HG03039 (cell line): ENCODE data around the gene OTULIN.

ENCODE experiments used
- ATAC-seq: cut with Tn5 transposase; IDR thresholded peaks from one replicate; pipeline ENCODE4 v1.9.1; 2021; ENCODE audit warnings: mild to moderate bottlenecking, moderate library complexity; ENCODE audit not compliant: unreplicated experiment

Gene OTULIN

GRCh38 chr5:14738050-14738449 lies 73.5 kb downstream of the OTULIN start:
- ATAC-seq: no peak

DNA sequence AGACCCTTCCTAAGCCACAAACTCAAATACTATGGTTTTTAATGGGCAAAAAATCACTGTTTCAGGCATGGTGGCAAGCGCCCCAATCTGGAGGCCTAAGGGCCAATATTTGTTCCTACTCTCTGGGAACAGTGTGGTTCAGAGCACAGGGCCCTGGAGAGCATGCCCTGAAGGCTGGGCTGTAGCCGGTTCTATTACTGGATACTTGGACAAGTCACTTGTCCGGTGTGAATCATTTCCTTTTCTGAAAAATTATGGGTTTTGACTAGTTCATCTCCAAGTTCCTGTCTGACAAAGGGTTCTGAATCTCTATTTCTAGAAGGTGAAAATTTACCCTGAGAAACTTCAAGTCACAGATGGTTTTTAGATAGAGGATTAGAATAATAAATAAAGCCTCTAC lies 75.0 kb downstream of the OTULIN start:
- no peak for ATAC-seq

GRCh38 chr5:14739981-14740380 lies 75.5 kb downstream of the OTULIN start:
- no peak for ATAC-seq

DNA sequence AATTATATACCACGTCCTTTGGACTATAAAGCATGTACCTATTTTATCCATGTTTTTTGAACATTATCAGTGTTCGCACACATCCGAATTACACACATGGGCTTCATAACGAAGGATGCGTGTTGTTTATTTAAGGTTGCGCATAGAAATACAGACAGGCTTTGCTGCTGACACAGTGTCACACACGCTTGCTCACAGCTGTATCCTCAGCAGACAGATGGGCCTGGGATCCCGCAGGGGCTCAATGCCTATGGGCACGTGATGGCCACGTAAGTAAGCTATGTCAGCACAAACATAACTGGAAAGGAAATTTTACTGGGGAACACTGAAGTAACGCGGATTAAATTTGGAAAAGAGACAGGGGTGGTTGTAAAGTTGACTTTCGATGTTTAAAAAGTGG lies 76.6 kb downstream of the OTULIN start:
- ATAC-seq: no peak

DNA sequence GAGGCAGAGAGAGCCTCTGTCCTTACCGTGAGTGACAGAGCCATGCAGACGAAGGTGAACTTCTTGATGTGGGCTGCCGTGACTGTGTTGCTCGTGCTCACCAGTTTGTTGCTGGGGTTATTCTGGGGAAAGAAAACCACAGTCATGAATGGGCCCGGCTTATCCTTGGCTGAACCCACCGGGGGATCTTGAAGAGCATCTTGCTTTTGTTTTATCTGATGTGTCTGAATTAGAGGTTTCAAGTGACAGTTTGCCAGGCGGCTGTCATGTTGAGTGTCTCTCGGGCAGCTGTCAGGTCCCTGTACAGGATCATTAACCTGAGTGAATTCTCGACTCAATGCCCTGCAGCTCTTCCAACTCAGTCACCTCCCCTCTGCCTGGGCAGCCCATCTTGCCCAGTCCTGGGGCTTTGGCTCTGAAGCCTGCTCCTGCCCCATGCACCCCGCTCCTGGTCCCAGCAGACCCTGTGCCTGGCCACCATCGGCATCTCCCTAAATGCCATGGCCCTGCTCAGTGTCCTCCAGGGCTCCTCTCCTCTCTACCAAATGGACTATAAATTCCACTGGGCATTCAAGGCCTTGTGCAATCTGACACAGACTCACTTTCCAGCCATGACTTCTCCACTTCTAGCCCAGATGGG lies 77.4 kb downstream of the OTULIN start:
- no peak for ATAC-seq

DNA sequence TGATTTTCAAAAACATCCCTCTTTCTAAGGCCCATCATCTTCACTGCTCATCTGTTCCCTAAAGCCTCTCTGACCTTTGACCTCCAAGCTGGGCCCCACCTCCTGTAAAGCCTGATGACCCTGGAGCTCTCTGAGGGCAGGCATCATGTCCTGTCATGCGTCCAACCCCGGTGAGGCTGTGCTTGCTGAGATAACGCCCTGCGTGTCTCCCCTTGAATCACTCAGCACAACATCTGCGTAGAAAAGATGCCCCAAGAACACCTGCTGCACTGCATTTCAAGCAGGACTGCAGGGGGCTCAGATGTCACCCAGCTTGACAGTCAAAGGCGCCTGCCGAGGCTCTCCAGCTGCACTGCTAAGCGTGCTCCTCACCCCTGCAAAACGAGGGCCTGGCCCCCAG lies 78.0 kb downstream of the OTULIN start:
- no peak for ATAC-seq

GRCh38 chr5:14743601-14744295 lies 79.2 kb downstream of the OTULIN start:
- no peak for ATAC-seq

GRCh38 chr5:14744296-14745187 lies 80.0 kb downstream of the OTULIN start:
- no peak for ATAC-seq

DNA sequence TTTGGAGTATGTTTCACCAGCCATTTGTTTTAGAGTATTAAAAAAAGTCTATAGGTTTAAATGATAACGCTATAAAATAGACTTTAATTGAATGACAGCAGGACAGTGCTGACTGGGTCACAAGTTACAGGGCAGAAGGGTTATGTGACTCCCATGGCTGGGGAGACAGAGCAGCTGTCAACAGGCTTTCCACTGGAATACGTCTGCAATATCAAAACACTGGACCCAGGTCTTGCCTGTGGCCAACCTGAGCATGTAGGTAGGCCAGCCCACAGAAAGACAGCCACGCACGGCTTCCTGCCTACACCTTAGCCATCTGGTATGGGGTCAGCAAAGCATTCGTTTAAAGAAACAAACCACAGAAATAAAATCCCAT lies 80.7 kb downstream of the OTULIN start:
- ATAC-seq: no peak

DNA sequence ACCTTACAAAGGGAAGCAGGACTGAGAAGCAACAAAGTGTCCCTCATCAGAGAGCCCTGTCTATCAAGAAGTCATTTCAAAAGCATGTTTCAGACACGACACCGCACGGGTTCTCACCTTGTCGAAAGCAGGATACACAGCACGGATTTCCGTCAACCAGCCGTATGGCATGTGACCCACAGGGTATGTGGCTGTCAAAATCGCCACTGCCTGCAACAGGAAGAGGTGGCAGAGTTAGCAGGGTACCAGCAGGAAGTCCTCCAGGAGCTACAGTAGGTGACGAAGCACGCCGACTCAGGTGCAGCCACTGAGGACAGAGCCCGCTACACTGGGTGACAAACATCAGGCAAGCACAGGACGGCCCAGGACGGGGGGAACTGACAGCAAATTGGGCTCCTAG lies 81.2 kb downstream of the OTULIN start:
- ATAC-seq: no peak

DNA sequence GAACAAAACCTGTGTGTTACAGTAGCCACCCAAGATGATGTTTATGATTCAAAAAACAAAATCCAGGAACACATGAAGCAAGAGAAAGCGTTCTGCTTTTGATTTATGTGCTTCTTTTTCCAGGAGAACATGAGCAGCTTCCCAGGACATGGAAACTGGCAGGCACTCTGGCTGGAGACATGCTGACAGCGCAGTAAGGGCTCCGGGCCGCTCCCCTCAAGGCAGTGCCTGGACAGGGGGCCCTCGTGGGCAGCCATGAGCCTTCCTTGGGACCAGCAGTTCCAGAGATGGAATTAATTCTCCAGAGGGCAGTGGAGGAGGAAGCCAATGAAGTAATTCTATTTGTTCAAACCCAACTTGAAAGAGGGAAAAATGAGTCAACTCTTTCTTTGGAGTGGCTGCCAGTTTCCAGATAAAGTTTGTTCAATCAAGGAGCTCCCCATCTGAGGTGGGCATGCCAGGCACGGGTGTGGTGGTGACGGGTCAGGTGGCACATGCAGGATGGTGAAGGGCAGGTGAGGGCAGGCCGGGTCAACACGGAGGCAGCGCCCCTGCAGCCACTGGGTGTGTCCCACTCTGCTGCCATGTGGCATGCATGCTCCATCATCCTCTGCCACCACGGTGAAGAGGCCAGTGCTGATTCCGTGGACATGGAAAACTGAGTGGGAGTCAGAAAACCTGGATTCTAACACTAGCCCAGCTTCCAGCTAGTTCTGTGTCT lies 83.8 kb downstream of the OTULIN start:
- ATAC-seq: no peak
